Endothelial cell of umbilical vein (primary cell): Measurements from ENCODE around the gene DDX55. TPM values are rescaled to one million over a fixed set of nuclear protein-coding genes. Genes with fewer than 3 reads are reported as not detected.
A peak's percentile ranks its signal among the peaks of the same experiment; 100 is the strongest.

ENCODE experiments used
- BruUV-seq: library from RNA; stranded (reverse); fragments of 400-500 nt; replicated peaks from 2 replicates; lab custom pipeline; 2021; lab: Mats Ljungman, UMichigan
- CTCF ChIA-PET: fragments of 300-600, 350-600 bp; sonication (Branson Sonifier 250); formaldehyde crosslinking; loops from one replicate; lab custom pipeline; 2021; ENCODE audit warnings: antibody characterized with exemption, inconsistent platforms; lab: Charles Lee
- POLR2A ChIA-PET: fragments of 300-600, 350-600 bp; sonication (Branson Sonifier 250); formaldehyde crosslinking; loops from one replicate; lab custom pipeline; 2021; ENCODE audit warnings: antibody characterized with exemption, inconsistent platforms; lab: Charles Lee
- DNase-seq: peaks from one replicate; pipeline ENCODE4 v3.0.0-alpha.2; 2011; ENCODE audit warnings: low read depth, low spot score
- FAIRE-seq: peaks from 2 replicates; lab custom pipeline; 2011; peaks lifted over from hg19 to GRCh38; lab: Jason Lieb, UNC
- H2AFZ ChIP-seq: 2 replicates; pipeline ENCODE4 v1.6.0; 2012; ENCODE audit warnings: low read depth, low read length, control low read depth, inconsistent platforms
- H3K27ac ChIP-seq: 2 replicates; pipeline ENCODE4 v1.5.1; 2011; ENCODE audit warnings: low read depth, mild to moderate bottlenecking, control low read depth, low read length, moderate library complexity; ENCODE audit not compliant: insufficient read depth
- H3K27me3 ChIP-seq, 2 experiments: 2 replicates each; pipeline versions ENCODE4 v1.6.0 to v1.6.1; 2011; ENCODE audit warnings: low read length in 2 of 2, mixed read lengths in 1 of 2; ENCODE audit not compliant: control insufficient read depth in 2 of 2, insufficient read depth in 2 of 2
- H3K36me3 ChIP-seq, 2 experiments: 2 replicates in 1 of 2; 3 replicates in 1 of 2; pipeline ENCODE4 v1.5.1; 2011; ENCODE audit warnings: low read length in 2 of 2, mild to moderate bottlenecking in 1 of 2, moderate library complexity in 1 of 2; ENCODE audit not compliant: control insufficient read depth in 2 of 2, insufficient read depth in 2 of 2; ENCODE audit errors: extremely low read depth in 1 of 2
- H3K4me1 ChIP-seq: 3 replicates; pipeline ENCODE4 v1.5.1; 2011; ENCODE audit warnings: mild to moderate bottlenecking, low read length; ENCODE audit not compliant: control insufficient read depth, insufficient read depth; ENCODE audit errors: extremely low read depth
- H3K4me2 ChIP-seq: 2 replicates; pipeline ENCODE4 v1.6.1; 2011; ENCODE audit warnings: low read length, control low read depth, mixed read lengths; ENCODE audit not compliant: insufficient read depth
- H3K4me3 ChIP-seq, 3 experiments: fragments of 200-600 bp in 1 of 3; sonication (generic), shearing (Covaris generic) in 1 of 3; replicated peaks in 1 of 3; 2 replicates each; pipeline ENCODE4 v1.5.1; 2011 to 2016; ENCODE audit warnings: control low read depth in 3 of 3, low read length in 3 of 3, mild to moderate bottlenecking in 2 of 3, inconsistent platforms in 1 of 3, low read depth in 1 of 3, moderate library complexity in 1 of 3; ENCODE audit not compliant: insufficient read depth in 1 of 3
- H3K79me2 ChIP-seq: 2 replicates; pipeline ENCODE4 v1.6.0; 2012; ENCODE audit warnings: low read length, inconsistent platforms; ENCODE audit not compliant: control insufficient read depth, insufficient read depth
- H3K9ac ChIP-seq: replicated peaks from 2 replicates; pipeline ENCODE3; 2011; ENCODE audit warnings: low read length, control low read depth; ENCODE audit not compliant: insufficient read depth; ENCODE audit errors: extremely low read depth
- H3K9me1 ChIP-seq: replicated peaks from 3 replicates; pipeline ENCODE4 v1.6.0; 2011; ENCODE audit warnings: mild to moderate bottlenecking, low read length; ENCODE audit not compliant: control insufficient read depth, insufficient read depth; ENCODE audit errors: extremely low read depth
- H3K9me3 ChIP-seq: replicated peaks from 2 replicates; pipeline ENCODE4 v1.5.1; 2012; ENCODE audit warnings: low read length, inconsistent platforms; ENCODE audit not compliant: control insufficient read depth, insufficient read depth
- H4K20me1 ChIP-seq: replicated peaks from 2 replicates; pipeline ENCODE3; 2011; ENCODE audit warnings: mild to moderate bottlenecking, low read length; ENCODE audit not compliant: control insufficient read depth, insufficient read depth; ENCODE audit errors: extremely low read depth
- CTCF ChIP-seq, 2 donors: IDR thresholded peaks; 1 replicate in 1 of 2; 2 replicates in 1 of 2; pipeline ENCODE4 v1.5.1; 2011; ENCODE audit warnings: low read length in 2 of 2, mild to moderate bottlenecking in 2 of 2, moderate library complexity in 2 of 2, control low read depth in 1 of 2, inconsistent platforms in 1 of 2, low read depth in 1 of 2; ENCODE audit not compliant: insufficient read depth in 1 of 2; ENCODE audit errors: extremely low read depth in 1 of 2
- EZH2 ChIP-seq: IDR thresholded peaks from 2 replicates; pipeline ENCODE4 v1.6.1; 2012; ENCODE audit warnings: borderline replicate concordance, low read depth, mild to moderate bottlenecking, moderate library complexity, low read length, inconsistent platforms; ENCODE audit not compliant: severe bottlenecking
- FOS ChIP-seq: IDR thresholded peaks from 2 replicates; pipeline ENCODE4 v1.6.1; 2011; ENCODE audit warnings: mild to moderate bottlenecking, low read length, moderate library complexity, borderline replicate concordance; ENCODE audit not compliant: insufficient read depth
- GATA2 ChIP-seq: IDR thresholded peaks from 2 replicates; pipeline ENCODE4 v1.7.0; 2011; ENCODE audit warnings: low read depth, mild to moderate bottlenecking, moderate library complexity, mixed read lengths, low read length; ENCODE audit not compliant: insufficient read length, insufficient read depth
- JUN ChIP-seq: IDR thresholded peaks from 2 replicates; pipeline ENCODE4 v1.6.1; 2011; ENCODE audit warnings: borderline replicate concordance, low read depth; ENCODE audit not compliant: insufficient read length, insufficient read depth
- MYC ChIP-seq: IDR thresholded peaks from one replicate; pipeline ENCODE4 v1.6.1; 2011; ENCODE audit warnings: mild to moderate bottlenecking, low read depth, low read length
- POLR2A ChIP-seq: IDR thresholded peaks from 2 replicates; pipeline ENCODE4 v1.6.1; 2012; ENCODE audit warnings: low read depth, mild to moderate bottlenecking, control low read depth, low read length
- POLR2AphosphoS5 ChIP-seq: IDR thresholded peaks from 2 replicates; pipeline ENCODE4 v1.6.1; 2012; ENCODE audit warnings: low read depth, mild to moderate bottlenecking, control low read depth, low read length, moderate library complexity; ENCODE audit not compliant: insufficient read depth
- dilution Hi-C: fragments of 300-500 bp; cut with MboI; formaldehyde crosslinking; loops from one replicate; pipeline ENCODE4 v1.15.0; 2019; ENCODE audit warnings: low sequenced_read_pairs; ENCODE audit not compliant: extremely low pct_ligation_motif_present
- intact Hi-C: fragments of 100-400 bp; cut with micrococcal nuclease; formaldehyde crosslinking; loops from one replicate; pipeline ENCODE4 v1.10.0; 2022
- polyA plus RNA-seq, 4 experiments: library from polyadenylated mRNA; depleted of rRNA in 3 of 4; stranded (reverse) in 3 of 4; unstranded in 1 of 4; fragments of >200 nt; gene quantifications; 2 replicates each; pipeline versions ENCODE4 v1.2.1 to v1.2.3, GENCODE V29; 2011 to 2012; ENCODE audit warnings: missing spikeins in 1 of 4
- total RNA-seq: library from RNA; stranded (reverse); gene quantifications from 2 replicates; pipeline ENCODE4 v1.2.3, GENCODE V29; 2021
- TF ChIP-seq, protein P1 (sequence below): IDR thresholded peaks from 2 replicates; pipeline ENCODE4 v1.6.1; 2011; ENCODE audit not compliant: insufficient read depth, insufficient read length

Gene DDX55
- total and polyA plus RNA-seq, 2 donors (not counting 3 experiments of a cell fraction or from before 2014, with no cell fraction given), result 17.8 to 25.9 TPM

GRCh38 chr12:123659996-123660727 is 58.3 kb downstream of the DDX55 start:
- POLR2A ChIA-PET, result no interaction called here
- H3K9ac ChIP-seq, result no peak overlapping the region

GRCh38 chr12:123667771-123668170 is 65.9 kb downstream of the DDX55 start:
- Histone ChIP-seq H3K9me3 (no peaks in the 10 kb centered on the region), H3K36me3 (no peaks in the 10 kb centered on the region), H3K79me2 (no peaks in the 10 kb centered on the region), H2AFZ (no peak overlapping the region), H3K27ac (no peak overlapping the region), H3K9me1 (no peaks in the 10 kb centered on the region), H3K4me1 (peaks cover 2% of the 10 kb centered on the region), H4K20me1 (no peaks in the 10 kb centered on the region), H3K4me2 (no peak overlapping the region), H3K4me3 (no peak overlapping the region), H3K9ac (no peak overlapping the region), H3K27me3 (no peaks in the 10 kb centered on the region)
- ChIA-PET POLR2A (no interaction called here), CTCF (no interaction called here)
- intact Hi-C loops, result no loop called here
- BruUV-seq, result no TSS peak
- dilution Hi-C loops, result no loop called here
- FAIRE-seq (no peak), DNase-seq (no peak)
- no peak for TF ChIP-seq POLR2AphosphoS5
- TF ChIP-seq GATA2, result no peak
- no peak for TF ChIP-seq POLR2A
- no peak for TF ChIP-seq JUN
- no peak for TF ChIP-seq MYC
- TF ChIP-seq EZH2, result no peak
- TF ChIP-seq, protein P1, sequence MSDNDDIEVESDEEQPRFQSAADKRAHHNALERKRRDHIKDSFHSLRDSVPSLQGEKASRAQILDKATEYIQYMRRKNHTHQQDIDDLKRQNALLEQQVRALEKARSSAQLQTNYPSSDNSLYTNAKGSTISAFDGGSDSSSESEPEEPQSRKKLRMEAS, result no peak
- no peak for TF ChIP-seq CTCF (IDR thresholded peaks at IDR 0.05; ENCODE audit: extremely low read depth in 1 of 2, insufficient read depth in 1 of 2, low read depth in 1 of 2, low read length in 2 of 2)
- TF ChIP-seq FOS, result no peak

More at GRCh38 chr12:123659996-123660727, 58.3 kb downstream of the DDX55 start:
- Histone ChIP-seq H3K27ac (no peak overlapping the region), H3K4me2 (no peak overlapping the region), H3K36me3 (peaks cover 5 to 6% of the 10 kb centered on the region in 2 experiments), H3K79me2 (no peaks in the 10 kb centered on the region), H4K20me1 (no peaks in the 10 kb centered on the region), H3K9me3 (no peaks in the 10 kb centered on the region), H3K27me3 (no peaks in the 10 kb centered on the region), H3K4me1 (no peaks in the 10 kb centered on the region), H3K4me3 (no peak overlapping the region), H2AFZ (no peak overlapping the region), H3K9me1 (no peaks in the 10 kb centered on the region)
- peak; percentile 33 for TF ChIP-seq JUN
- TF ChIP-seq FOS, result peak; percentile 65
- no peak for TF ChIP-seq POLR2AphosphoS5
- CTCF ChIA-PET, result interaction anchor here (1.0 kb wide), 1 partner anchor 16 kb away, joined by 3 read pairs; no protein-coding TSS in a partner anchor
- FAIRE-seq, result no peak
- no TSS peak for BruUV-seq
- dilution Hi-C loops, result no loop called here
- DNase-seq, result no peak
- intact Hi-C loops, result no loop called here
